OCI-LY7 (cell line): ENCODE results near the gene ALK.

Source experiments
- CTCF ChIP-seq: fragments of 200-600 bp; sonication (generic); conservative IDR thresholded peaks from 2 replicates; pipeline ENCODE4 v1.5.1; 2014; ENCODE audit warnings: mild to moderate bottlenecking, antibody characterized with exemption, low read length, moderate library complexity, mixed read lengths
- EZH2phosphoT487 ChIP-seq: fragments of 200-600 bp; sonication (generic); IDR thresholded peaks from 2 replicates; pipeline ENCODE4 v1.6.1; 2018; ENCODE audit warnings: low read depth, borderline replicate concordance, mild to moderate bottlenecking, mixed run types, antibody characterized with exemption, low read length, moderate library complexity, mixed read lengths

GRCh38 chr2:29601321-29601720, 320.1 kb downstream of the ALK start:
- TF ChIP-seq CTCF = no peak
- TF ChIP-seq EZH2phosphoT487 = no peak
